ENCODE data around the gene FOXO6. TPM values are rescaled to one million over a fixed set of nuclear protein-coding genes. Genes with fewer than 3 reads are reported as not detected.

The FOXO6 gene
- polyA plus RNA-seq, 1 of the 3 experiments (the other 2 are of a cell fraction): 0.35 TPM

GRCh38 chr1:41322101-41322661 is 39.1 kb upstream of the FOXO6 start:
- 93% methylated on average over 8 of the region's 8 CpGs for WGBS (ENCODE audit: low lambda C conversion rate)
- POLR2A ChIA-PET: no interaction called here

More at GRCh38 chr1:41322101-41322661, 39.1 kb upstream of the FOXO6 start:
- Histone ChIP-seq H3K79me2 (ENCODE audit: insufficient read depth) (no peaks in the 10 kb centered on the region), H3K9me2 (no peaks in the 10 kb centered on the region), H3F3A (replicated peaks; ENCODE audit: insufficient read depth) (peaks cover 3% of the 10 kb centered on the region), H2AFZ (ENCODE audit: low read depth) (no peak overlapping the region), H3K27ac (ENCODE audit: low read depth in 2 of 2, low read length in 1 of 2) (no peak overlapping the region), H3K36me3 (replicated peaks in 1 of 2; ENCODE audit: control insufficient read depth in 1 of 2, insufficient read depth in 2 of 2, low read length in 1 of 2) (no peaks in the 10 kb centered on the region), H3K27me3 (ENCODE audit: insufficient read depth) (no peaks in the 10 kb centered on the region), H4K20me1 (ENCODE audit: insufficient read depth) (no peaks in the 10 kb centered on the region), H3K9ac (no peak overlapping the region), H3K4me1 (ENCODE audit: control insufficient read depth in 1 of 2, insufficient read depth in 2 of 2, low read depth in 1 of 2, low read length in 1 of 2) (peaks cover 0 to 17% of the 10 kb centered on the region in 2 experiments; a peak in 1 of 4 replicates), H3K9me3 (no peaks in the 10 kb centered on the region), H3K4me3 (ENCODE audit: low read depth in 2 of 2, low read length in 1 of 2) (no peak overlapping the region), H3K4me2 (no peak overlapping the region)
- TF ChIP-seq REST (IDR thresholded peaks at IDR 0.05; ENCODE audit: low read depth, low read length): no peak
- TF ChIP-seq RAD21 (IDR thresholded peaks at IDR 0.05; ENCODE audit: low read length): no peak
- TF ChIP-seq RCOR1 (IDR thresholded peaks at IDR 0.05; ENCODE audit: low read length): no peak
- no peak for TF ChIP-seq GABPA (IDR thresholded peaks at IDR 0.05; ENCODE audit: low read depth)
- TF ChIP-seq USF2 (IDR thresholded peaks at IDR 0.05; ENCODE audit: borderline replicate concordance, low read depth, low read length): no peak
- TF ChIP-seq FOXJ3 (CRISPR knock-in tag; IDR thresholded peaks at IDR 0.05): no peak
- no peak for TF ChIP-seq MXI1 (IDR thresholded peaks at IDR 0.05; ENCODE audit: low read depth, low read length)
- TF ChIP-seq TEAD4 (IDR thresholded peaks at IDR 0.05; ENCODE audit: borderline replicate concordance, insufficient read depth): no peak
- TF ChIP-seq EZH2phosphoT487 (IDR thresholded peaks at IDR 0.05; ENCODE audit: borderline replicate concordance, low read depth): no peak
- TF ChIP-seq RFX5 (IDR thresholded peaks at IDR 0.05; ENCODE audit: low read length): no peak
- TF ChIP-seq TCF12 (IDR thresholded peaks at IDR 0.05): no peak
- no peak for TF ChIP-seq MEF2A (IDR thresholded peaks at IDR 0.05; ENCODE audit: borderline replicate concordance, low read depth)
- TF ChIP-seq ELF1 (IDR thresholded peaks at IDR 0.05): no peak
- TF ChIP-seq ZBTB33 (IDR thresholded peaks at IDR 0.05; ENCODE audit: borderline replicate concordance, low read depth): no peak
- TF ChIP-seq CTCF (IDR thresholded peaks at IDR 0.05): no peak
- TF ChIP-seq EP300 (IDR thresholded peaks at IDR 0.05; ENCODE audit: borderline replicate concordance in 1 of 2, low read depth in 1 of 2, low read length in 1 of 2): no peak
- TF ChIP-seq SMC3 (IDR thresholded peaks at IDR 0.05; ENCODE audit: low read depth, low read length): no peak
- TF ChIP-seq NFIC (IDR thresholded peaks at IDR 0.05; ENCODE audit: borderline replicate concordance): no peak
- TF ChIP-seq NRF1 (IDR thresholded peaks at IDR 0.05; ENCODE audit: low read depth, low read length): no peak
- TF ChIP-seq POLR2AphosphoS5 (IDR thresholded peaks at IDR 0.05; ENCODE audit: low read depth, low read length): no peak
- CTCF ChIA-PET: interaction anchor here (0.6 to 8.9 kb wide), 17 partner anchors 9 to 187 kb away, joined by 3 to 109 read pairs (median 4); partner anchors contain the start of gene FOXO6
- DNase-seq: no peak
